GM12874 (cell line): ENCODE measurements around the gene UBLCP1.

Experiments used
- TF ChIP-seq, protein P1 (sequence below): IDR thresholded peaks from 2 replicates; pipeline ENCODE4 v1.5.1; 2011; ENCODE audit warnings: low read depth, mild to moderate bottlenecking, control low read depth, low read length, moderate library complexity; ENCODE audit not compliant: insufficient read depth

UBLCP1 gene

GRCh38 chr5:159241946-159242552 is 21.0 kb upstream of the UBLCP1 start:
- TF ChIP-seq, protein P1, sequence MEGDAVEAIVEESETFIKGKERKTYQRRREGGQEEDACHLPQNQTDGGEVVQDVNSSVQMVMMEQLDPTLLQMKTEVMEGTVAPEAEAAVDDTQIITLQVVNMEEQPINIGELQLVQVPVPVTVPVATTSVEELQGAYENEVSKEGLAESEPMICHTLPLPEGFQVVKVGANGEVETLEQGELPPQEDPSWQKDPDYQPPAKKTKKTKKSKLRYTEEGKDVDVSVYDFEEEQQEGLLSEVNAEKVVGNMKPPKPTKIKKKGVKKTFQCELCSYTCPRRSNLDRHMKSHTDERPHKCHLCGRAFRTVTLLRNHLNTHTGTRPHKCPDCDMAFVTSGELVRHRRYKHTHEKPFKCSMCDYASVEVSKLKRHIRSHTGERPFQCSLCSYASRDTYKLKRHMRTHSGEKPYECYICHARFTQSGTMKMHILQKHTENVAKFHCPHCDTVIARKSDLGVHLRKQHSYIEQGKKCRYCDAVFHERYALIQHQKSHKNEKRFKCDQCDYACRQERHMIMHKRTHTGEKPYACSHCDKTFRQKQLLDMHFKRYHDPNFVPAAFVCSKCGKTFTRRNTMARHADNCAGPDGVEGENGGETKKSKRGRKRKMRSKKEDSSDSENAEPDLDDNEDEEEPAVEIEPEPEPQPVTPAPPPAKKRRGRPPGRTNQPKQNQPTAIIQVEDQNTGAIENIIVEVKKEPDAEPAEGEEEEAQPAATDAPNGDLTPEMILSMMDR = no peak

GRCh38 chr5:159242656-159243055 is 20.4 kb upstream of the UBLCP1 start:
- TF ChIP-seq, protein P1 = no peak

DNA sequence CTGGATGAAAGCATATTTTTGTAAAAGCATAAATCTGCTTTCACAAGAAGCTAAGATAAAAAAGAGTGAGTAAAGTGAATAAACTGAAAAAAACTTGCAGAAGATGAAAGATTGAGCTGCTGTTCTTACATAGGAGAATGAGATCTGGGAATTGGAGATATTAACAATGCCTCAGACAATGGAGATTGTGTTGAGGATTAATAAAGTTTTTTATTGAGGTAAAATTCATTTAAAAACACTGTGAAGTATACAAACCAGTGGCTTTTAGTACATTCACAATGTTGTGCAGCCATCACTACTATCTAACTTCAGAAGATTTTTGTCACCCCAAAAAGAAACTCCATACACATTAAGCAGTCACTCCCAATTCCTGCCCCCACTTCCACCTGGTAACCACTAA is 19.7 kb upstream of the UBLCP1 start:
- TF ChIP-seq, protein P1 = no peak

GRCh38 chr5:159244163-159244562 is 18.9 kb upstream of the UBLCP1 start:
- TF ChIP-seq, protein P1 = no peak

GRCh38 chr5:159244890-159245289 is 18.2 kb upstream of the UBLCP1 start:
- TF ChIP-seq, protein P1 = no peak

DNA sequence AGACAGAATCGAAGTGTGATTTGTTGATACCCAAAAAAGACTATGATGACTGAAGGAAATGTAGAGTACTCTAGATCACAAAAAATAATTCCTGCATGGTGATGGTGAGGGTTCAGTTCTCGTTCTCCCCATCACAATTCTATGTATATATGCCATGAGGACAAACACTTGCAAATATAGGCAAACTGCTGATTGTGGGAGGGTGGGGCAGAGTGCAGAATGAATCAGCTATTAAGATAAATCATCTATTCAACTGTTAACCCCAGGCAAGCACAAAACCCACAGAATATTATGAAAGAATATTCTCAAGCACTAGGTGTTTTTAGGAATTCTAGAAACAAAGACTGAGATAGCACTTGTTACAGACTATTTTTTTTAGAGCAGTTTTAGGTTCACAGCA is 13.9 kb upstream of the UBLCP1 start:
- TF ChIP-seq, protein P1 = no peak

- TF ChIP-seq, protein P1 = no peak
Measured at GRCh38 chr5:159252195-159252594, 10.9 kb upstream of the UBLCP1 start.

DNA sequence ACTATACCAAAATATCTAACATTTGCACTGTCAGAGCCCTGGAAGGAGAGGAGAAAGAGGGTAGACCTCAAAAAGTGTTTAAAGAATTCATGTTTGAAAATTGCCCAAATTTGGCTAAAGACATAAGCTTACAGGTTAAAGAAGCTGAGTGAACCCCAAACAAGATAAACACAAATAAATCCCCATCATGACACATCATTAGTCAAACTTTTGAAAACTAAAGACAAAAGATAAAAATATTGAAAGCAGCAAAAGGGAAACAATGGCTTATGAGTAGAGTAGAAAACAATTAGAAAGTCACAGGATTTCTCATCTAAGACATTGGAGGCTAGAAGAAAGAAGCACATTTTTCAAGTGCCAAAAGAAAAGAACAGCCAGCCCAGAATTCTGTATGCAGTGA is 6.1 kb upstream of the UBLCP1 start:
- TF ChIP-seq, protein P1 = no peak
